Upper lobe of right lung (tissue), 1 donor: ENCODE results near the gene CCR4. TPM values are rescaled to one million over a fixed set of nuclear protein-coding genes. Genes with fewer than 3 reads are reported as not detected.
"Not testable (repeated sequence)": the region's sequence is repeated elsewhere in the genome, so short reads cannot be mapped to it uniquely, and the experiment has no call there.

Experiments used
- ATAC-seq: fragments of 200-7000 bp; cut with Tn5 transposase; one replicate; pipeline ENCODE4 v1.9.1; 2020; ENCODE audit warnings: mild to moderate bottlenecking, moderate library complexity
- DNase-seq: peaks from one replicate; pipeline ENCODE4 v3.0.0-alpha.2; 2020
- H3K27ac ChIP-seq: fragments of 200-600 bp; one replicate; pipeline ENCODE4 v1.8.0; 2022
- H3K27me3 ChIP-seq: fragments of 200-600 bp; one replicate; pipeline ENCODE4 v1.8.0; 2022; ENCODE audit warnings: mild to moderate bottlenecking
- H3K36me3 ChIP-seq: fragments of 200-600 bp; one replicate; pipeline ENCODE4 v1.8.0; 2022
- H3K4me1 ChIP-seq: fragments of 200-600 bp; one replicate; pipeline ENCODE4 v1.8.0; 2022
- H3K4me3 ChIP-seq: fragments of 200-600 bp; one replicate; pipeline ENCODE4 v1.8.0; 2022; ENCODE audit warnings: mild to moderate bottlenecking
- H3K9me3 ChIP-seq: fragments of 200-600 bp; one replicate; pipeline ENCODE4 v1.8.0; 2022
- intact Hi-C: fragments of 100-400 bp; cut with DNase I; formaldehyde crosslinking; loops from one replicate; pipeline ENCODE4 v1.11.0; 2022
- total RNA-seq: library from RNA; stranded (reverse); fragmentation: NEBNext Ultra II Directional; extraction: Animal tissue kit (Norgen Biotek cat#: 25700); gene quantifications from one replicate; pipeline ENCODE4 v1.2.1, GENCODE V29; 2021
- TF ChIP-seq, protein P1 (sequence below): fragments of 200-600 bp; IDR thresholded peaks from one replicate; pipeline ENCODE4 v1.8.0; 2022; ENCODE audit warnings: antibody characterized with exemption
- donor health status: DM: no; HTN: yes; CAD: no; lungs with severe emphysema.

The CCR4 gene
- total RNA-seq, 1 donor from 2014 or later, result 1.2 TPM

DNA sequence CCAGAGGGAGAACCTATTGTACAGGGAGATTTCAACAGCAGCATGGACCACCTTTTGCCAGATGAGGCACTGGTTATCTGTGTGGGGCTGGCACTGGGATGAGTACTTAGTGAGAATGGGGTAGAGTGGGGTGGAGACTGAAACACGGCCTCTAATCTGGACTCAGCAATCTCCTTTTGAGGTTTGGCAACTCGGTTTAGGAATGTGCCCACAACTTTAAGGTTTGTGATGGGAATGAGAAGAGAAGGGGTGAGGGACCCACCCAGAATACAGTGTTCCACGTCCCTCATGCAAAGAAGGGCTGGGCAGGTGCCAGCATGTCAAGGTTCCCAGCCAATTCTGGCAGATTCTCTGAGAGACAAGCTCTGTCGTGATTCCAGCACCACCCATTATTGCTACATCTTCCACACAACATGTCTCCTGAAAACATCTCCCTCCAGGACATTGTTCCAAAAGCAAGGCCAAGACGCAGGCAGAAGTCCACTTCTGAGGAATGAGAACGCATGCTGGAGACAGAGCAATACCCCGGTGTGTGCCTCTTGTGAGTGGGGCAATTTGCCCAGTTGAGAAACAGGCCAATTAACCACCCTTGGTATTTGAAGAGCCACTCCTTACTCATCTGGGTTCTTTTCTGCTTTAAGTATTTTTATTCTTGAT lies 37.5 kb upstream of the CCR4 start:
- H3K9me3 ChIP-seq, result no peaks in the 10 kb centered on the region
- ATAC-seq (peak; percentile 88), DNase-seq (peak; percentile 69)
- no peaks in the 10 kb centered on the region for H3K36me3 ChIP-seq
- TF ChIP-seq, protein P1, sequence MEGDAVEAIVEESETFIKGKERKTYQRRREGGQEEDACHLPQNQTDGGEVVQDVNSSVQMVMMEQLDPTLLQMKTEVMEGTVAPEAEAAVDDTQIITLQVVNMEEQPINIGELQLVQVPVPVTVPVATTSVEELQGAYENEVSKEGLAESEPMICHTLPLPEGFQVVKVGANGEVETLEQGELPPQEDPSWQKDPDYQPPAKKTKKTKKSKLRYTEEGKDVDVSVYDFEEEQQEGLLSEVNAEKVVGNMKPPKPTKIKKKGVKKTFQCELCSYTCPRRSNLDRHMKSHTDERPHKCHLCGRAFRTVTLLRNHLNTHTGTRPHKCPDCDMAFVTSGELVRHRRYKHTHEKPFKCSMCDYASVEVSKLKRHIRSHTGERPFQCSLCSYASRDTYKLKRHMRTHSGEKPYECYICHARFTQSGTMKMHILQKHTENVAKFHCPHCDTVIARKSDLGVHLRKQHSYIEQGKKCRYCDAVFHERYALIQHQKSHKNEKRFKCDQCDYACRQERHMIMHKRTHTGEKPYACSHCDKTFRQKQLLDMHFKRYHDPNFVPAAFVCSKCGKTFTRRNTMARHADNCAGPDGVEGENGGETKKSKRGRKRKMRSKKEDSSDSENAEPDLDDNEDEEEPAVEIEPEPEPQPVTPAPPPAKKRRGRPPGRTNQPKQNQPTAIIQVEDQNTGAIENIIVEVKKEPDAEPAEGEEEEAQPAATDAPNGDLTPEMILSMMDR, result no peak
- intact Hi-C loops, result no loop called here
- no peaks in the 10 kb centered on the region for H3K27me3 ChIP-seq
- H3K4me1 ChIP-seq, result no peaks in the 10 kb centered on the region
- H3K27ac ChIP-seq, result peak overlapping the region; percentile 13
- H3K4me3 ChIP-seq, result no peak overlapping the region

DNA sequence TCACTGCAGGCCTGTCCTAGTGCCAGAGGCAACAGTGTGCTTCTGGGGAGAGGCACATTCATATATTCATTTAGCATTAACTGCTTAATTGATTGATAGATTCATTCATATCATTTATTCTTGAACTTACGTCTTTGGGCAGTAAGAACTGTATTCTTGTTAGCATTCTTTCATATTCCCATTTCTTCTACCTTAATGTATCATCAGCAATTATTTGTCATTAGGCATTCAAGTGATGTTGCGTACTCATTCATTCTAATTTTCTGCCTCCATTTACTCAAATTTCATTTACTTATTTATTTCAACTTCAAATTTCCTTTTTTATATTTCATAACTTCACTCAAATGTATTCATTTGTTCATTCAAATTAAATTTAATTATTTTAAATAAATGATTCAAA lies 31.5 kb upstream of the CCR4 start:
- H3K4me1 ChIP-seq, result no peaks in the 10 kb centered on the region
- H3K27ac ChIP-seq, result no peak overlapping the region
- DNase-seq, result no peak
- TF ChIP-seq, protein P1, result no peak
- H3K36me3 ChIP-seq, result no peaks in the 10 kb centered on the region
- H3K27me3 ChIP-seq, result no peaks in the 10 kb centered on the region
- ATAC-seq, result no peak
- no peaks in the 10 kb centered on the region for H3K9me3 ChIP-seq
- no peak overlapping the region for H3K4me3 ChIP-seq
- intact Hi-C loops, result no loop called here

DNA sequence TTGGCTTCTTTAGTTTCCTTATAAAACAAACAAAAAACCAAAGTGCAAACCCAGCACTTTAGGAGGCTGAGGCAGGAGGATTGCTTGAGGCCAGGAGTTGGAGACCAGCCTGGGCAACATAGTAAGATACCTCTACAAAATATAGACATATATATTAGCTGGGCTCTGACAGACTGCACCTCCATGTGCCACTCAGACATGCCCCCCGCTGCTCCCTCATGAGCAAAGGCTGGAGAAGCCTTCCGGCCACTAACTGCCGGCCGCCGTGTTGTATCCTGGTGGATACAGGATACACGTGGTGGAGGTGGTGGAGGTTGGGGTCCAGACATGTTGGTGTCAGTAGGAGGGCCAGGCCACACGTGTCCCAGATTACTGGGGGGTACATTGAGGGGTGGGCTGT lies 29.4 kb upstream of the CCR4 start:
- no peak overlapping the region for H3K4me3 ChIP-seq
- no peaks in the 10 kb centered on the region for H3K27me3 ChIP-seq
- intact Hi-C loops, result no loop called here
- no peaks in the 10 kb centered on the region for H3K4me1 ChIP-seq
- no peak overlapping the region for H3K27ac ChIP-seq
- no peaks in the 10 kb centered on the region for H3K36me3 ChIP-seq
- TF ChIP-seq, protein P1, result no peak
- DNase-seq (no peak), ATAC-seq (no peak)
- no peaks in the 10 kb centered on the region for H3K9me3 ChIP-seq

DNA sequence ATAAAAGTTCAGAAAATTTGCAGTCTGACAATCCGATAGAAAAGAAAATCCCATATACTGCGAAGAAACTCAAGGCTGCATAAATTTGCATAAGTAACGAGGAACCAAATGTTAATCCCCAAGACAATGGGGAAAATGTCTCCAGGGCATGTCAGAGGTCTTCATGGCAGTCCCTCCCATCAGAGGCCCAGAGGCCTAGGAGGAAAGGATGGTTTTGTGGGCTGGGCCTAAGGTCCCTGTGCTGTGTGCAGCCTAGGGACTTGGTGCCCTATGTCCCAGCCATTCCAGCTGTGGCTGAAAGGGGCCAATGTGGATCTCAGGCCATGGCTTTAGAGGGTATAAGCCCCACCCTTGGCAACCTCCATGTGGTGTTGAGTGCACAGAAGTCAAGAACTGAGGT lies 21.3 kb upstream of the CCR4 start:
- Histone ChIP-seq H3K9me3 (no peaks in the 10 kb centered on the region), H3K36me3 (no peaks in the 10 kb centered on the region), H3K27me3 (no peaks in the 10 kb centered on the region), H3K4me3 (no peak overlapping the region), H3K27ac (no peak overlapping the region), H3K4me1 (no peaks in the 10 kb centered on the region)
- intact Hi-C loops, result no loop called here
- no peak for ATAC-seq
- no peak for DNase-seq
- TF ChIP-seq, protein P1, result no peak

DNA sequence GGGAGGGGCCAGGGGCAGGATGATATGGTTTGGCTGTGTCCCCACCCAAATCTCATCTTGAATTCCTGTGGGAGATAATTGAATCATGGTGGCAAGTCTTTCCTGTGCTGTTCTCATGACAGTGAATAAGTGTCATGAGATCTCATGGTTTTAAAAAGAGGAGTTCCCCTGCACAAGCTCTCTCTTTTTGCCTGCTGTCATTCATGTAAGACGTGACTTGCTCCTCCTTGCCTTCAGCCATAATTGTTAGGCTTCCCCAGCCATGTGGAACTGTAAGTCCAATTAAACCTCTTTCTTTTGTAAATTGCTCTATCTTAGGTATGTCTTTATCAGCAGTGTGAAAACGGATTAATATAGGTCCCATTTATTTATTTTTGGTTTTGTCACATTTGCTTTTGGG lies 20.2 kb upstream of the CCR4 start:
- H3K4me3 ChIP-seq, intact Hi-C loops, ATAC-seq, H3K36me3 ChIP-seq, H3K27ac ChIP-seq, H3K4me1 ChIP-seq, H3K27me3 ChIP-seq, H3K9me3 ChIP-seq: not testable (repeated sequence)
- peak; percentile 0 for DNase-seq

DNA sequence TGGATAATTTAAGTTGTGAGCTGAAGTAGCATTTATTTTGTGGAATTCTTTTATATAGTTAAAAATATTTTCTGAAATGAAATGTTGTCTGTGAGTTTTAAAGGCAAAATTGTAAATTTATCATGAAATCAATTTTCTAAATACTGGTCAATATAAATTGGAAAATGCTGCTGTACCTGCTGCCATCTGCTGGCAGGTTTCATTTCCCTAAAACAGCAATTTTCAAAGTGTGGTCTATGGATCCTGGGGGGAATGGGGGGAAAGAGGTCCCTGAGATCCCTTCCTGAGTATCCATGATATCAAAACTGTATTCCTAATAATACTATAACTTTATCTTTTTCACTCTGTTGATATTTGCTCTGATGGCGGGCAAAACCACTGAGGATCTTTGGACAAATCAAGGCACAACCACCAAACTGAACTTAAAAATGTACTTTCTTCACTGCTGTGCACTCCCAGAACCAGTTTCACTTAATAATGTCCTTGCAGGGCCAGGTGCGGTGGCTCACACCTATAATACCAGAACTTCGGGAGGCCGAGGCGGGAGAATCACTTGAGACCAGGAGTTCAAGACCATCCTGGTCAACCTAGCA lies 17.2 kb upstream of the CCR4 start:
- H3K27ac ChIP-seq, result no peak overlapping the region
- TF ChIP-seq, protein P1, result peak; percentile 72
- peak; percentile 9 for DNase-seq
- ATAC-seq, result peak; percentile 50
- H3K4me3 ChIP-seq, result no peak overlapping the region
- no peaks in the 10 kb centered on the region for H3K4me1 ChIP-seq
- intact Hi-C loops, result no loop called here
- no peaks in the 10 kb centered on the region for H3K9me3 ChIP-seq
- H3K27me3 ChIP-seq, result no peaks in the 10 kb centered on the region
- no peaks in the 10 kb centered on the region for H3K36me3 ChIP-seq
